GM12878 (cell line): ENCODE data around the gene SLC10A1. TPM values are rescaled to one million over a fixed set of nuclear protein-coding genes. Genes with fewer than 3 reads are reported as not detected.

Source experiments
- ATAC-seq: fragments of 200-7000 bp; cut with Tn5 transposase; 3 replicates; pipeline ENCODE4 v1.9.1; 2020; ENCODE audit warnings: mild to moderate bottlenecking, moderate library complexity
- BruUV-seq: library from RNA; stranded (reverse); fragments of 400-500 nt; replicated peaks from 2 replicates; lab custom pipeline; 2021; lab: Mats Ljungman, UMichigan
- CTCF ChIA-PET: fragments of 300-600 bp; sonication (Branson Sonifier 250); formaldehyde crosslinking; extraction: SDS; loops from one replicate; lab custom pipeline; 2021; ENCODE audit warnings: inconsistent platforms; lab: Yijun Ruan, JAX
- POLR2A ChIA-PET: fragments of 350-600 bp; formaldehyde crosslinking; extraction: SDS; loops from one replicate; lab custom pipeline; 2021; ENCODE audit warnings: inconsistent platforms; lab: Charles Lee
- RAD21 ChIA-PET: fragments of 300-600 bp; sonication (Branson Sonifier 250); formaldehyde crosslinking; loops from one replicate; lab custom pipeline; 2023; ENCODE audit warnings: antibody characterized with exemption; ENCODE audit not compliant: unreplicated experiment; lab: Charles Lee
- SMC1A ChIA-PET: fragments of 300-600 bp; sonication (Branson Sonifier 250); formaldehyde crosslinking; loops from one replicate; lab custom pipeline; 2023; ENCODE audit not compliant: unreplicated experiment, uncharacterized antibody; lab: Charles Lee
- DNase-seq: peaks from one replicate; pipeline ENCODE4 v3.0.0-alpha.2; 2011; ENCODE audit warnings: low read depth, low spot score
- FAIRE-seq: peaks from 3 replicates; lab custom pipeline; 2011; peaks lifted over from hg19 to GRCh38; lab: Jason Lieb, UNC
- H2AFZ ChIP-seq: 2 replicates; pipeline ENCODE4 v1.6.0; 2011; ENCODE audit warnings: low read depth, low read length, control low read depth; ENCODE audit not compliant: control insufficient read depth
- H3K27ac ChIP-seq: 2 replicates; pipeline ENCODE4 v1.5.1; 2011; ENCODE audit warnings: control low read depth; ENCODE audit not compliant: control insufficient read depth, insufficient read depth
- H3K27me3 ChIP-seq, 2 experiments: replicated peaks in 1 of 2; 2 replicates each; pipeline versions ENCODE4 v1.6.0 to v1.6.1; 2011; ENCODE audit warnings: low read length in 1 of 2; ENCODE audit not compliant: control insufficient read depth in 2 of 2, insufficient read depth in 2 of 2
- H3K36me3 ChIP-seq, 2 experiments: 2 replicates each; pipeline ENCODE4 v1.5.1; 2011; ENCODE audit warnings: low read length in 1 of 2; ENCODE audit not compliant: control insufficient read depth in 2 of 2, insufficient read depth in 2 of 2
- H3K4me1 ChIP-seq: 2 replicates; pipeline ENCODE4 v1.6.1; 2011; ENCODE audit warnings: mild to moderate bottlenecking, low read length, moderate library complexity, mixed read lengths; ENCODE audit not compliant: control insufficient read depth, insufficient read depth
- H3K4me2 ChIP-seq: 2 replicates; pipeline ENCODE4 v1.6.0; 2011; ENCODE audit warnings: control low read depth; ENCODE audit not compliant: control insufficient read depth, insufficient read depth
- H3K4me3 ChIP-seq: fragments of 200-600 bp; sonication (generic); 2 replicates; pipeline ENCODE4 v1.5.1; 2016
- H3K79me2 ChIP-seq: 2 replicates; pipeline ENCODE4 v1.6.0; 2011; ENCODE audit warnings: low read length; ENCODE audit not compliant: control insufficient read depth, insufficient read depth
- H3K9ac ChIP-seq: 2 replicates; pipeline ENCODE4 v1.8.0; 2011; ENCODE audit warnings: low read length, control low read depth, mixed read lengths; ENCODE audit not compliant: control insufficient read depth, insufficient read depth
- H3K9me3 ChIP-seq: replicated peaks from 3 replicates; pipeline ENCODE4 v1.5.1; 2011; ENCODE audit warnings: mild to moderate bottlenecking, low read length; ENCODE audit not compliant: control insufficient read depth, insufficient read depth
- H4K20me1 ChIP-seq: 2 replicates; pipeline ENCODE4 v1.6.0; 2011; ENCODE audit not compliant: control insufficient read depth, insufficient read depth
- CHD2 ChIP-seq: IDR thresholded peaks from 2 replicates; pipeline ENCODE4 v1.6.1; 2011; ENCODE audit warnings: low read depth, low read length, improper control_type of control experiment, borderline replicate concordance
- E2F8 ChIP-seq: fragments of 450-650 bp; IDR thresholded peaks from 2 replicates; pipeline ENCODE4 v1.6.1; 2018; ENCODE audit warnings: mild to moderate bottlenecking, low read depth, moderate library complexity; ENCODE audit not compliant: partially characterized antibody
- NFIC ChIP-seq: IDR thresholded peaks from 2 replicates; pipeline ENCODE4 v1.6.1; 2012; ENCODE audit warnings: low read depth, mild to moderate bottlenecking, inconsistent platforms, low read length, moderate library complexity
- NFXL1 ChIP-seq: fragments of 450-650 bp; IDR thresholded peaks from 2 replicates; pipeline ENCODE4 v1.6.1; 2017; ENCODE audit warnings: antibody characterized with exemption, mild to moderate bottlenecking, borderline replicate concordance
- NFYB ChIP-seq: IDR thresholded peaks from 2 replicates; pipeline ENCODE4 v1.6.1; 2011; ENCODE audit warnings: low read depth, mild to moderate bottlenecking, low read length, improper control_type of control experiment, moderate library complexity; ENCODE audit not compliant: insufficient read depth
- REST ChIP-seq: IDR thresholded peaks from 2 replicates; pipeline ENCODE4 v1.6.1; 2012; ENCODE audit warnings: mild to moderate bottlenecking, low read depth, low read length
- SRF ChIP-seq, 2 experiments: IDR thresholded peaks; 2 replicates each; pipeline ENCODE4 v1.6.1; 2011; ENCODE audit warnings: low read depth in 2 of 2, low read length in 2 of 2, mild to moderate bottlenecking in 1 of 2, moderate library complexity in 1 of 2
- ZNF217 ChIP-seq: fragments of 450-650 bp; IDR thresholded peaks from 2 replicates; pipeline ENCODE4 v1.6.1; 2017; ENCODE audit warnings: antibody characterized with exemption, mild to moderate bottlenecking
- WGBS: methylation state at CpG from one replicate; pipeline ENCODE4 v1.1.6; 2016; ENCODE audit warnings: low lambda C conversion rate; ENCODE audit not compliant: insufficient replicate concordance, insufficient coverage; ENCODE audit errors: missing lambda C conversion rate; 5-methylcytosine and 5-hydroxymethylcytosine counted together
- in situ Hi-C: fragments of 300-500 bp; cut with MboI; formaldehyde crosslinking; loops from 9 replicates; pipeline ENCODE4 v1.14.3; 2018; ENCODE audit warnings: mixed read lengths
- intact Hi-C: fragments of 100-400 bp; cut with micrococcal nuclease; formaldehyde crosslinking; loops from one replicate; pipeline ENCODE4 v1.14.2; 2022; ENCODE audit not compliant: unreplicated experiment
- polyA plus RNA-seq, 11 experiments: library from polyadenylated mRNA; depleted of rRNA in 4 of 11; unstranded in 6 of 11; stranded (reverse) in 5 of 11; fragments of >200 nt; fragmentation: Nextera tagmentation in 4 of 11; fragmentation: Illumina TruSeq in 1 of 11; extraction: Ambion mirVana in 4 of 11; extraction: Trizol in 1 of 11; gene quantifications; 1 replicate in 1 of 11; 2 replicates in 10 of 11; pipeline versions ENCODE4 v1.2.1 to v1.2.3, GENCODE V29; 2011 to 2016; ENCODE audit warnings: inconsistent platforms in 2 of 11, missing spikeins in 2 of 11, low read depth in 1 of 11
- total RNA-seq, 4 experiments: library from RNA; depleted of rRNA in 3 of 4; stranded (reverse); fragments of >200 nt in 3 of 4; fragmentation: Illumina TruSeq in 1 of 4; extraction: Trizol in 1 of 4; gene quantifications; 2 replicates each; pipeline versions ENCODE4 v1.2.1 to v1.2.3, GENCODE V29; 2013 to 2021

The SLC10A1 gene
- total and polyA plus RNA-seq, 10 of the 15 experiments (the other 5 are each of a cell fraction or from before 2014, with no cell fraction given): 0.15 to 0.16 TPM; not detected in 8

- TF ChIP-seq REST (no peak), NFIC (no peak), CHD2 (no peak), NFXL1 (no peak), SRF (IDR thresholded peaks at IDR 0.05; ENCODE audit: low read depth in 2 of 2, low read length in 2 of 2) (no peak)
- TF ChIP-seq, all 136 proteins: peak for 0
These were observed 41.9 kb upstream of the SLC10A1 start (continued) for GRCh38 chr14:69838881-69839416.

DNA sequence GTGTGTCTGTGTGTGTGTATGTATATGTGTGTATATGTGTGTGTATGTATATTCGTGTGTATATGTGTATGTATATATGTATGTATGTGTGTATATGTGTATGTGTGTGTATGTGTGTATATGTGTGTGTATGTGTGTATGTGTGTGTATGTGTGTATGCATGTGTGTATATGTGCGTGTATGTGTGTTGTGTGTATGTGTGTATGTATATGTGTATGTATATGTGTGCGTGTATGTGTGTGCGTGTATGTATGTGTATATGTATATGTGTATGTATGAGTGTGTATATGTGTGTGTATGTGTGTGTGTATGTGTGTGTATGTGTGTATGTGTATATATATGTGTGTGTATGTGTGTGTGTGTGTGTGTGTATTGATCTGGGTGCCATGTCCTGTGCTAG, 31.8 kb upstream of the SLC10A1 start:
- CTCF ChIA-PET: no interaction called here
- in situ Hi-C loops: no loop called here
- TF ChIP-seq ZNF217 (no peak), SRF (IDR thresholded peaks at IDR 0.05; ENCODE audit: low read depth in 2 of 2, low read length in 2 of 2) (no peak), NFYB (no peak), E2F8 (no peak)
- TF ChIP-seq, all 136 proteins: peak for 0
- H3K4me3 ChIP-seq: no peak overlapping the region
- peak; percentile 69 for FAIRE-seq
- H3K27me3 ChIP-seq: no peaks in the 10 kb centered on the region
- no peaks in the 10 kb centered on the region for H4K20me1 ChIP-seq
- RAD21 ChIA-PET: no interaction called here
- BruUV-seq: no TSS peak
- H3K4me1 ChIP-seq: no peaks in the 10 kb centered on the region
- H3K9ac ChIP-seq: no peak overlapping the region
- H3K27ac ChIP-seq: no peak overlapping the region
- SMC1A ChIA-PET: no interaction called here
- no peaks in the 10 kb centered on the region for H3K79me2 ChIP-seq
- DNase-seq: no peak
- no peak overlapping the region for H2AFZ ChIP-seq
- no peaks in the 10 kb centered on the region for H3K9me3 ChIP-seq
- no peaks in the 10 kb centered on the region for H3K36me3 ChIP-seq
- intact Hi-C loops: no loop called here
- ATAC-seq: no peak
- H3K4me2 ChIP-seq: no peak overlapping the region
- whole genome bisulfite sequencing: 46% methylated on average over 4 of the region's 4 CpGs
- POLR2A ChIA-PET: interaction anchor here (0.6 kb wide), 1 partner anchor 725 kb away, joined by 3 read pairs; no protein-coding TSS in a partner anchor
